K562 (cell line): ENCODE results near the gene NOS1.

Experiments used
- ARID3A ChIP-seq: IDR thresholded peaks from 2 replicates; pipeline ENCODE4 v1.6.1; 2012; ENCODE audit warnings: low read depth, low read length, improper control_type of control experiment, borderline replicate concordance
- CEBPB ChIP-seq: fragments of 450-650 bp; IDR thresholded peaks from 2 replicates; pipeline ENCODE4 v1.6.1; 2016; ENCODE audit warnings: missing genetic modification characterization, missing compliant biosample characterization
- CTCF ChIP-seq, 3 experiments: IDR thresholded peaks in 2 of 3; conservative IDR thresholded peaks in 1 of 3; 2 replicates each; pipeline ENCODE4 v1.5.1; 2011 to 2012; ENCODE audit warnings: low read length in 3 of 3, mild to moderate bottlenecking in 3 of 3, control low read depth in 2 of 3, improper control_type of control experiment in 1 of 3, inconsistent platforms in 1 of 3, low read depth in 1 of 3, mixed read lengths in 1 of 3, moderate library complexity in 1 of 3; ENCODE audit not compliant: insufficient read depth in 2 of 3
- HDAC2 ChIP-seq: fragments of 450-650 bp; IDR thresholded peaks from 2 replicates; pipeline ENCODE4 v1.6.1; 2016; ENCODE audit warnings: mild to moderate bottlenecking
- KLF16 ChIP-seq: IDR thresholded peaks from 2 replicates; pipeline ENCODE4 v1.6.1; 2016; ENCODE audit warnings: antibody characterized with exemption
- NEUROD1 ChIP-seq: fragments of 150-350 bp; IDR thresholded peaks from 2 replicates; pipeline ENCODE4 v1.6.1; 2014; ENCODE audit warnings: borderline replicate concordance, low read length, low read depth; ENCODE audit not compliant: partially characterized antibody
- NR3C1 ChIP-seq: sonication (generic); formaldehyde crosslinking; IDR thresholded peaks from 2 replicates; pipeline ENCODE4 v1.8.1; 2022; ENCODE audit warnings: missing genetic modification reagents
- PHTF2 ChIP-seq: fragments of 250-450 bp; sonication (Bioruptor Pico); IDR thresholded peaks from 2 replicates; pipeline ENCODE4 v1.5.0; 2021; ENCODE audit warnings: mild to moderate bottlenecking
- POLR2A ChIP-seq: fragments of 450-650 bp; conservative IDR thresholded peaks from 2 replicates; pipeline ENCODE4 v1.6.1; 2016
- RAD21 ChIP-seq, 2 experiments: fragments of 250-450 bp in 1 of 2; fragments of 450-650 bp in 1 of 2; sonication (Bioruptor Pico) in 1 of 2; formaldehyde crosslinking in 1 of 2; IDR thresholded peaks in 1 of 2; conservative IDR thresholded peaks in 1 of 2; 2 replicates each; pipeline versions ENCODE4 v1.4.0 to v1.8.0; 2020 to 2022; ENCODE audit warnings: mild to moderate bottlenecking in 2 of 2, moderate library complexity in 1 of 2

GRCh38 chr12:117189725-117190209 is 171.7 kb downstream of the NOS1 start:
- TF ChIP-seq KLF16 (no peak), POLR2A (no peak), NR3C1 (CRISPR knock-in tag) (no peak), HDAC2 (peak; percentile 95), NEUROD1 (no peak), CEBPB (no peak), RAD21 (CRISPR knock-in tag; conservative IDR thresholded peaks at IDR 0.05 in 1 of 2, IDR thresholded peaks at IDR 0.05 in 1 of 2) (no peak), CTCF (IDR thresholded peaks at IDR 0.05 in 2 of 3, conservative IDR thresholded peaks at IDR 0.05 in 1 of 3; ENCODE audit: insufficient read depth in 2 of 3, low read depth in 1 of 3, low read length in 3 of 3) (no peak), ARID3A (no peak), PHTF2 (no peak)
